Endothelial cell of umbilical vein (primary cell): ENCODE measurements around the gene UFSP1.

ENCODE experiments used
- EZH2 ChIP-seq: IDR thresholded peaks from 2 replicates; pipeline ENCODE4 v1.6.1; 2012; ENCODE audit warnings: borderline replicate concordance, low read depth, mild to moderate bottlenecking, moderate library complexity, low read length, inconsistent platforms; ENCODE audit not compliant: severe bottlenecking
- POLR2A ChIP-seq: IDR thresholded peaks from 2 replicates; pipeline ENCODE4 v1.6.1; 2012; ENCODE audit warnings: low read depth, mild to moderate bottlenecking, control low read depth, low read length
- TF ChIP-seq, protein P1 (sequence below), 2 donors: IDR thresholded peaks; 1 replicate in 1 of 2; 2 replicates in 1 of 2; pipeline ENCODE4 v1.5.1; 2011; ENCODE audit warnings: low read length in 2 of 2, mild to moderate bottlenecking in 2 of 2, moderate library complexity in 2 of 2, control low read depth in 1 of 2, inconsistent platforms in 1 of 2, low read depth in 1 of 2; ENCODE audit not compliant: insufficient read depth in 1 of 2; ENCODE audit errors: extremely low read depth in 1 of 2
- TF ChIP-seq, protein P2 (sequence below): IDR thresholded peaks from 2 replicates; pipeline ENCODE4 v1.6.1; 2011; ENCODE audit not compliant: insufficient read depth, insufficient read length

DNA sequence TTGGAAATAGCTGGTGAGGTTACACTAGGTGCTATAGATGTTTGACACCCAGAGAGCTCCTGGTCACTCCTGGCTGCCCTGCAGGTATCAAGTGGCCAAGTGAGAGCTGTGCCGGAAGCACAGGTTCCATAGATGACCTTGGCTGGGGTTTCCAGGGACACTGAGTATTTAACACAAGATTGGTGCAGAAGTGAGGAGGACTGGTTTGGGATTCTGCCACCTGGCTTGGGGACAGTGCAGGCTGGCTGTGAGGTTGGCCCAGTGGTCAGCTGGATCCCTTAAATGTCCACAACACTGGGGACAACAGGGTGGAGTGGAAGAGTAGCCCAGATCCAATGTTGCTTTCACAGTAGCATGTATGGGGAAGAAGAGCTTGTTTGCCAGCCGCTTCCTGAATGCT lies 11.5 kb upstream of the UFSP1 start:
- TF ChIP-seq, protein P1, sequence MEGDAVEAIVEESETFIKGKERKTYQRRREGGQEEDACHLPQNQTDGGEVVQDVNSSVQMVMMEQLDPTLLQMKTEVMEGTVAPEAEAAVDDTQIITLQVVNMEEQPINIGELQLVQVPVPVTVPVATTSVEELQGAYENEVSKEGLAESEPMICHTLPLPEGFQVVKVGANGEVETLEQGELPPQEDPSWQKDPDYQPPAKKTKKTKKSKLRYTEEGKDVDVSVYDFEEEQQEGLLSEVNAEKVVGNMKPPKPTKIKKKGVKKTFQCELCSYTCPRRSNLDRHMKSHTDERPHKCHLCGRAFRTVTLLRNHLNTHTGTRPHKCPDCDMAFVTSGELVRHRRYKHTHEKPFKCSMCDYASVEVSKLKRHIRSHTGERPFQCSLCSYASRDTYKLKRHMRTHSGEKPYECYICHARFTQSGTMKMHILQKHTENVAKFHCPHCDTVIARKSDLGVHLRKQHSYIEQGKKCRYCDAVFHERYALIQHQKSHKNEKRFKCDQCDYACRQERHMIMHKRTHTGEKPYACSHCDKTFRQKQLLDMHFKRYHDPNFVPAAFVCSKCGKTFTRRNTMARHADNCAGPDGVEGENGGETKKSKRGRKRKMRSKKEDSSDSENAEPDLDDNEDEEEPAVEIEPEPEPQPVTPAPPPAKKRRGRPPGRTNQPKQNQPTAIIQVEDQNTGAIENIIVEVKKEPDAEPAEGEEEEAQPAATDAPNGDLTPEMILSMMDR (IDR thresholded peaks at IDR 0.05; ENCODE audit: extremely low read depth in 1 of 2, insufficient read depth in 1 of 2, low read depth in 1 of 2, low read length in 2 of 2): no peak
- TF ChIP-seq POLR2A (no peak), EZH2 (no peak)
- TF ChIP-seq, protein P2, sequence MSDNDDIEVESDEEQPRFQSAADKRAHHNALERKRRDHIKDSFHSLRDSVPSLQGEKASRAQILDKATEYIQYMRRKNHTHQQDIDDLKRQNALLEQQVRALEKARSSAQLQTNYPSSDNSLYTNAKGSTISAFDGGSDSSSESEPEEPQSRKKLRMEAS: no peak
